Stimulated activated CD8-positive, alpha-beta memory T cell treated with anti-CD3 and anti-CD28 coated beads, Interleukin-15, amount 100 ng/mL, for 24 hours (primary cell): ENCODE data around the gene PLD3.
"Not testable (repeated sequence)": the region's sequence is repeated elsewhere in the genome, so short reads cannot be mapped to it uniquely, and the experiment has no call there.

Experiments used
- DNase-seq: peaks from one replicate; pipeline ENCODE4 v3.0.0-alpha.2; 2020; ENCODE audit warnings: low read depth

Gene PLD3

GRCh38 chr19:40389404-40390083 lies 41.0 kb downstream of the PLD3 start:
- DNase-seq = no peak

GRCh38 chr19:40390084-40390742 lies 41.7 kb downstream of the PLD3 start, which contains the start of gene HIPK4:
Gene HIPK4 (minus strand): TSS chr19:40390181. CDS start chr19:40389902, 279 bp downstream.
- no peak for DNase-seq

GRCh38 chr19:40392123-40392522 lies 43.6 kb downstream of the PLD3 start:
- DNase-seq = no peak

GRCh38 chr19:40392894-40393517 lies 44.5 kb downstream of the PLD3 start:
- DNase-seq = no peak

GRCh38 chr19:40393894-40394815 lies 45.7 kb downstream of the PLD3 start:
- DNase-seq = no peak

GRCh38 chr19:40394816-40395210 lies 46.3 kb downstream of the PLD3 start:
- DNase-seq = no peak

- DNase-seq = no peak
These were observed 47.5 kb downstream of the PLD3 start for GRCh38 chr19:40395956-40396355.

GRCh38 chr19:40396886-40397567 lies 48.5 kb downstream of the PLD3 start:
- no peak for DNase-seq

GRCh38 chr19:40397568-40397906 lies 49.0 kb downstream of the PLD3 start:
- DNase-seq = no peak

GRCh38 chr19:40398417-40399131 lies 50.1 kb downstream of the PLD3 start:
- DNase-seq = peak; percentile 21

GRCh38 chr19:40400559-40400958 lies 52.1 kb downstream of the PLD3 start:
- no peak for DNase-seq

- peak; percentile 57 for DNase-seq
These were observed 54.9 kb downstream of the PLD3 start for GRCh38 chr19:40403262-40403984.

- DNase-seq = no peak
These were observed 59.5 kb downstream of the PLD3 start for GRCh38 chr19:40407714-40408597.

GRCh38 chr19:40408598-40408925 lies 60.1 kb downstream of the PLD3 start:
- not testable (repeated sequence) for DNase-seq

GRCh38 chr19:40410030-40410389 lies 61.5 kb downstream of the PLD3 start:
- no peak for DNase-seq

- no peak for DNase-seq
These were observed 62.8 kb downstream of the PLD3 start for GRCh38 chr19:40411125-40411842.

- DNase-seq = no peak
These were observed 63.5 kb downstream of the PLD3 start for GRCh38 chr19:40411958-40412499.

- no peak for DNase-seq
These were observed 64.4 kb downstream of the PLD3 start for GRCh38 chr19:40412866-40413265.
